H9 (cell line): ENCODE data around the gene DNAJB2. TPM values are rescaled to one million over a fixed set of nuclear protein-coding genes. Genes with fewer than 3 reads are reported as not detected.

ENCODE experiments used
- DNase-seq: peaks from one replicate; pipeline ENCODE4 v3.0.0-alpha.2; 2017
- H2AFZ ChIP-seq: one replicate; pipeline ENCODE4 v1.6.1; 2013; ENCODE audit warnings: mild to moderate bottlenecking, low read length, control low read depth, moderate library complexity
- H2AK5ac ChIP-seq: 2 replicates; pipeline ENCODE4 v1.6.1; 2013; ENCODE audit warnings: low read length, control low read depth, mixed read lengths; ENCODE audit not compliant: insufficient read length
- H2BK120ac ChIP-seq: one replicate; pipeline ENCODE4 v1.6.1; 2013; ENCODE audit warnings: low read depth, mild to moderate bottlenecking, low read length, control low read depth, inconsistent platforms; ENCODE audit not compliant: poor library complexity, severe bottlenecking
- H2BK12ac ChIP-seq: 2 replicates; pipeline ENCODE4 v1.6.1; 2013; ENCODE audit warnings: low read length, control low read depth, mixed read lengths, low read depth; ENCODE audit not compliant: insufficient read length
- H2BK15ac ChIP-seq: 2 replicates; pipeline ENCODE4 v1.6.1; 2013; ENCODE audit warnings: low read depth, low read length, control low read depth
- H2BK20ac ChIP-seq: one replicate; pipeline ENCODE4 v1.6.1; 2013; ENCODE audit warnings: low read depth, mild to moderate bottlenecking, low read length, control low read depth, inconsistent platforms; ENCODE audit not compliant: poor library complexity, severe bottlenecking
- H2BK5ac ChIP-seq: 2 replicates; pipeline ENCODE4 v1.6.1; 2013; ENCODE audit warnings: low read length, control low read depth, mixed read lengths; ENCODE audit not compliant: insufficient read length
- H3K14ac ChIP-seq: 2 replicates; pipeline ENCODE4 v1.6.1; 2013; ENCODE audit warnings: low read length, control low read depth; ENCODE audit not compliant: insufficient read depth
- H3K18ac ChIP-seq: 2 replicates; pipeline ENCODE4 v1.6.1; 2013; ENCODE audit warnings: low read depth, mild to moderate bottlenecking, mixed read lengths, low read length, control low read depth; ENCODE audit not compliant: insufficient read length
- H3K23ac ChIP-seq: 2 replicates; pipeline ENCODE4 v1.6.1; 2013; ENCODE audit warnings: low read length, control low read depth, mixed read lengths, low read depth; ENCODE audit not compliant: insufficient read length
- H3K23me2 ChIP-seq: 2 replicates; pipeline ENCODE4 v1.6.1; 2013; ENCODE audit warnings: low read depth, mild to moderate bottlenecking, mixed read lengths, low read length, control low read depth; ENCODE audit not compliant: insufficient read length, poor library complexity, severe bottlenecking
- H3K27ac ChIP-seq: 2 replicates; pipeline ENCODE4 v1.5.1; 2013; ENCODE audit warnings: low read length, control low read depth, mixed read lengths, low read depth; ENCODE audit not compliant: insufficient read length
- H3K27me3 ChIP-seq: 2 replicates; pipeline ENCODE4 v1.6.1; 2013; ENCODE audit warnings: low read length, control low read depth, inconsistent platforms; ENCODE audit not compliant: insufficient read depth
- H3K4ac ChIP-seq: 2 replicates; pipeline ENCODE4 v1.6.1; 2013; ENCODE audit warnings: low read depth, mild to moderate bottlenecking, control low read depth, inconsistent platforms, low read length, moderate library complexity
- H3K4me1 ChIP-seq: 2 replicates; pipeline ENCODE4 v1.6.1; 2013; ENCODE audit warnings: low read length, control low read depth, inconsistent platforms; ENCODE audit not compliant: insufficient read depth
- H3K4me2 ChIP-seq: 2 replicates; pipeline ENCODE4 v1.6.1; 2013; ENCODE audit warnings: low read length, control low read depth, mixed read lengths; ENCODE audit not compliant: insufficient read length, insufficient read depth
- H3K56ac ChIP-seq: 2 replicates; pipeline ENCODE4 v1.6.1; 2013; ENCODE audit warnings: low read depth, mild to moderate bottlenecking, mixed read lengths, low read length, control low read depth; ENCODE audit not compliant: insufficient read length
- H3K79me1 ChIP-seq: 2 replicates; pipeline ENCODE4 v1.6.1; 2013; ENCODE audit warnings: low read depth, mild to moderate bottlenecking, moderate library complexity, low read length, control low read depth, inconsistent platforms; ENCODE audit not compliant: insufficient read depth, poor library complexity, severe bottlenecking
- H3K79me2 ChIP-seq: 2 replicates; pipeline ENCODE4 v1.6.1; 2013; ENCODE audit warnings: low read length, control low read depth, inconsistent platforms; ENCODE audit not compliant: insufficient read depth
- H3K9ac ChIP-seq: 2 replicates; pipeline ENCODE4 v1.6.1; 2013; ENCODE audit warnings: low read length, control low read depth, mixed read lengths; ENCODE audit not compliant: insufficient read length; ENCODE audit errors: extremely low read depth
- H3K9me3 ChIP-seq: one replicate; pipeline ENCODE4 v1.6.1; 2013; ENCODE audit warnings: low read depth, low read length, inconsistent platforms; ENCODE audit not compliant: control insufficient read depth
- H3T11ph ChIP-seq: one replicate; pipeline ENCODE4 v1.6.1; 2013; ENCODE audit warnings: mild to moderate bottlenecking, low read length, control low read depth, inconsistent platforms
- H4K20me1 ChIP-seq: one replicate; pipeline ENCODE4 v1.6.1; 2013; ENCODE audit not compliant: control insufficient read depth, insufficient read length, insufficient read depth
- H4K5ac ChIP-seq: 2 replicates; pipeline ENCODE4 v1.6.1; 2013; ENCODE audit warnings: low read depth, mild to moderate bottlenecking, mixed read lengths, low read length, control low read depth; ENCODE audit not compliant: insufficient read length
- H4K8ac ChIP-seq: replicated peaks from 2 replicates; pipeline ENCODE4 v1.6.1; 2013; ENCODE audit warnings: low read length, control low read depth, mixed read lengths, low read depth; ENCODE audit not compliant: insufficient read length
- H4K91ac ChIP-seq: 2 replicates; pipeline ENCODE4 v1.6.1; 2013; ENCODE audit warnings: low read depth, mild to moderate bottlenecking, moderate library complexity, mixed read lengths, low read length, control low read depth; ENCODE audit not compliant: insufficient read length
- H3K27ac Mint-ChIP-seq, 3 experiments: 2 replicates in 2 of 3; 3 replicates in 1 of 3; pipeline ENCODE4 v1.8.0; 2020 to 2021; ENCODE audit warnings: mixed read lengths in 3 of 3, mild to moderate bottlenecking in 1 of 3, moderate library complexity in 1 of 3
- H3K27me3 Mint-ChIP-seq: 2 replicates; pipeline ENCODE4 v1.8.0; 2021; ENCODE audit warnings: low read depth, mild to moderate bottlenecking, moderate library complexity, mixed read lengths
- H3K36me3 Mint-ChIP-seq, 3 experiments: 2 replicates in 2 of 3; 3 replicates in 1 of 3; pipeline ENCODE4 v1.8.0; 2020 to 2021; ENCODE audit warnings: low read depth in 3 of 3, mixed read lengths in 3 of 3; ENCODE audit not compliant: insufficient read depth in 1 of 3
- H3K4me1 Mint-ChIP-seq, 2 experiments: 2 replicates each; pipeline ENCODE4 v1.8.0; 2020; ENCODE audit warnings: mixed read lengths in 2 of 2
- H3K4me3 Mint-ChIP-seq, 2 experiments: 2 replicates in 1 of 2; 3 replicates in 1 of 2; pipeline ENCODE4 v1.8.0; 2020 to 2021; ENCODE audit warnings: mild to moderate bottlenecking in 2 of 2, mixed read lengths in 2 of 2, moderate library complexity in 1 of 2
- H3K9me3 Mint-ChIP-seq, 2 experiments: 2 replicates in 1 of 2; 3 replicates in 1 of 2; pipeline ENCODE4 v1.8.0; 2020; ENCODE audit warnings: mild to moderate bottlenecking in 2 of 2, mixed read lengths in 2 of 2, moderate library complexity in 1 of 2
- CTCF ChIP-seq: fragments of 200-600 bp; sonication (generic); conservative IDR thresholded peaks from 3 replicates; pipeline ENCODE4 v1.8.0; 2021; ENCODE audit warnings: antibody characterized with exemption, mild to moderate bottlenecking
- WGBS: extraction: QIAGEN DNeasy Blood & Tissue Kit; methylation state at CpG from one replicate; pipeline ENCODE4 v1.1.7; 2013; ENCODE audit warnings: missing lambda C conversion rate, low lambda C conversion rate, mixed read lengths; ENCODE audit not compliant: insufficient read length; ENCODE audit errors: extremely low coverage; 5-methylcytosine and 5-hydroxymethylcytosine counted together
- total RNA-seq: library from RNA; stranded (reverse); gene quantifications from 2 replicates; pipeline ENCODE4 v1.2.1, GENCODE V29; 2021

The DNAJB2 gene
- total RNA-seq, 1 experiment from 2014 or later, result 34.1 TPM

GRCh38 chr2:219300022-219300421 lies 20.9 kb downstream of the DNAJB2 start:
- Histone ChIP-seq H3K4ac (no peak overlapping the region), H4K91ac (no peak overlapping the region), H3K23me2 (no peaks in the 10 kb centered on the region), H3K79me1 (no peaks in the 10 kb centered on the region), H2BK20ac (no peak overlapping the region), H3T11ph (no peak overlapping the region), H2BK15ac (no peak overlapping the region), H3K9me3 (no peaks in the 10 kb centered on the region), H3K4me2 (no peak overlapping the region), H2AFZ (no peak overlapping the region), H3K23ac (no peak overlapping the region), H3K56ac (no peak overlapping the region), H4K20me1 (no peaks in the 10 kb centered on the region), H4K8ac (no peak overlapping the region), H2BK120ac (no peak overlapping the region), H4K5ac (no peak overlapping the region), H3K9ac (no peak overlapping the region), H2AK5ac (no peak overlapping the region), H3K79me2 (no peaks in the 10 kb centered on the region), H3K18ac (no peak overlapping the region), H2BK12ac (no peak overlapping the region), H3K27ac (no peak overlapping the region), H3K4me1 (no peaks in the 10 kb centered on the region), H3K14ac (no peak overlapping the region), H3K27me3 (no peaks in the 10 kb centered on the region; the same call in 1 of the 2 replicates), H2BK5ac (no peak overlapping the region)
- Mint-ChIP-seq H3K4me3 (no peak overlapping the region), H3K27me3 (peaks cover 68% of the 10 kb centered on the region), H3K9me3 (peaks cover 0 to 5% of the 10 kb centered on the region in 2 experiments; a peak in 2 of 5 replicates), H3K4me1 (peaks cover 12 to 21% of the 10 kb centered on the region in 2 experiments), H3K27ac (no peak overlapping the region), H3K36me3 (peaks cover 0 to 4% (median 2%) of the 10 kb centered on the region in 3 experiments; a peak in 2 of 7 replicates)
- DNase-seq, result no peak
- no CpG with 5 or more reads among the region's 5 CpGs for WGBS
- no peak for TF ChIP-seq CTCF
